Frontal cortex (tissue), 4 donors: ENCODE results near the gene CPB1. TPM values are rescaled to one million over a fixed set of nuclear protein-coding genes. Genes with fewer than 3 reads are reported as not detected.

ENCODE experiments used
- DNase-seq, 2 donors: peaks; one replicate each; pipeline ENCODE4 v3.0.0; 2012; ENCODE audit warnings: low spot score in 2 of 2
- FAIRE-seq: peaks from 2 replicates; lab custom pipeline; 2012; peaks lifted over from hg19 to GRCh38; lab: Jason Lieb, UNC
- total RNA-seq: library from RNA; depleted of rRNA; stranded (reverse); fragments of >200 nt; gene quantifications from one replicate; pipeline ENCODE4 v1.2.3, GENCODE V29; 2014
- donor health status: control.
- donor health status: control.
- donor health status: control.

CPB1 gene
- total RNA-seq, 1 donor from 2014 or later = not detected

- FAIRE-seq = no peak
These were observed 50.5 kb downstream of the CPB1 start for GRCh38 chr3:148878095-148878494.

GRCh38 chr3:148879256-148879655, 51.6 kb downstream of the CPB1 start:
- no peak for DNase-seq
- no peak for FAIRE-seq

More at GRCh38 chr3:148878095-148878494, 50.5 kb downstream of the CPB1 start:
- DNase-seq = no peak

DNA sequence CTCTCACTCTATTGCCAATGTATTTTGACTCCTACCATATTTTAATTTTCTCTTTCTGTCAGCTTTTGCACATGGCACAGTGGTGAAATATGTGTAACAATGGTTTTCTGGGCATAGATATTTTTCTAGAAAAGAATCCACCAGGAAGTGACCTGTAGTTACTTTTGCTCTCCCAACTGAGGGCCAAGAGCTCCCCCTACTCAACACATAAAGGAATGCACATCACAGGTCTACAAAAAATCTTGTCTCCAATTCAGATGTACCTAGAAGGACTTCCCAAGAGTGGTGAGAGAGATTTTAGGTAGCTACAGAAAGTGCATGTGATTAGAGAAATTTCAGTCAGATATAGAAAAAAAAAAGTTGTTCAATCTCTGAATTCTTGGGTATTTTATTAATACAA, 53.1 kb downstream of the CPB1 start:
- DNase-seq (no peak), FAIRE-seq (no peak)

DNA sequence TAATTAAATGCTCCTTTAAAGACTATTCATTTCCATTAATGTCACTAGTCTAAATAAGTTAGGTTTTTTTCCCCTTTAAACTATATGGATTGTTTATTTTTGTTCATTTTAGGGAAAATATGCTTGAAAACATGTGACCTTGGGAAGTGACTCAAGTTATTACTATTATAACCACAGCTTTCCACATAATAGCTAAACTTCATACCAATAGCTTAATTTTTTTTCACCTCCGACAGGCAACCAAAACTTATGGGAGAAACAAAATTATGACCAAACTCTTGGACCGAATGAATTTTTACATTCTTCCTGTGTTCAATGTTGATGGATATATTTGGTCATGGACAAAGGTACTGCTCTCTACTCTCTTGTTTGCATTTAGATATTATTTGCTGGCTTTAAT, 53.7 kb downstream of the CPB1 start:
- DNase-seq (no peak), FAIRE-seq (no peak)

DNA sequence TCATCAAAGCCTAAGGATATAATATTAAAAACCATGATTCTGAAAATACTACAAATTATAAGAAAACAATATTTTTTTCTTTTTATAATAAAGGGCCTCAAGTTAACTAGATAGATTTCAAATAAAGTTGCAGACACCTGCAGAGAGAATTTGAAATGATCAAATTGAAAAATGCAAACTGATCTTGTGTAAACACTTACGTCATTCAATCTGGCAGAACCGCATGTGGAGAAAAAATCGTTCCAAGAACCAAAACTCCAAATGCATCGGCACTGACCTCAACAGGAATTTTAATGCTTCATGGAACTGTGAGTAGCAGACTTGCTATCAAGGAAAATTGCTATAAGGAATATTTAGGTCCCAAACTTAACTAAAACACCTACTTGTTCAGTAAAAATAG, 54.7 kb downstream of the CPB1 start:
- DNase-seq = no peak
- no peak for FAIRE-seq

DNA sequence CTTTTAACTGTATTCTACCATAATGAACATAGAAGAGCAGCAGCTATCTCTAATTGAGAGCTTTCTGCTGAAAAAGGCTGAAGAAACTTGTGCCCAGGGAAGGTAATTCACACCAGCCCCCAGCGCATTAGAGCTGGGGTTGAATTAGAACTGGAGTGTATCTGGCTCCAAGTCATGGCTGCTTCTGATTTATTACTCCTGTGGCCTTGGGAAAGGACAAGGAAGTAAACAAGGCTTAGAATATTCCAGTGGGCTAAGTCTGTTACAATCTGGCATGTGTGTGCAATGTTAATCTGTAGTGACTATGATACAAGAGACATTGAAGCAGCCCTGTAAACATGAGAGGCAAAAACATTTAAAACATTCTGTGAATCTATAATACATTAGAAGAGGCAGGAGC, 55.6 kb downstream of the CPB1 start:
- no peak for DNase-seq
- no peak for FAIRE-seq

DNA sequence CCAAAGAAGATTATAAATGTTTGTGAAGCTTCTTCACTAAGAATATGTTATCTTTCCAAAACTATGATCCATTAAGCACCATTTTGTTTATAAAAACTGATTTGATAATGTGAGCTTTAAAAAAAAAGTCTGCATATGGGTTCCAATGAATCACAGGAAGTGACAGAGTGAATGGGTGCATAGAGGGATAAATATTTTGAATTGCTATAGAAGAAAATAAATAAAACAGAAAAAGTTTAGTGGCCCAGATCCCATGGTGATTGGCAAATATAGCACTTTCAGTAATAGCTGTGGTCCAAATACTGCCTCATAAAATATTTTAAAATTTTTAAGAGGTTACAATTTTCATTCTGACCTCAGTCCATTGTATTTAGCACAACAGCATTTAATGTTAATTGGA, 56.6 kb downstream of the CPB1 start:
- DNase-seq (no peak), FAIRE-seq (no peak)

DNA sequence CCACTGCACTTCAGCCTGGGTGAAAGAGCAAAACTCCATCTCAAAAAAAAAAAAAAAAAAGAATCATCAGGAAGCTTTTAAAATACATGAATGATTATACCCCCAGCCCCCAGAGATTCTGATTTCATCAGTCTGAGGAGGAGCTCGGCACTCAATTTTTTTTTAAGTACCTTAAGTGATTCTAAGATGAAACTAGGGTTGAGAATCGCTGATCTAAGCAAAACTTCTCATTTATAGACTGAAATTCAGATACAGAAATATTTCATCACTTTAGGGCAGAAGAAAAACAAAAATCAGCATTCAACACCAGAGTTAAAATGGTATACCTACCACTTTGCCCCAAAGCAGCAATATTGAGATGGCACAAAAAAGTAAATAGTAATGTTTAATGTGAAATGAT, 62.2 kb downstream of the CPB1 start:
- FAIRE-seq = no peak
- DNase-seq = no peak

GRCh38 chr3:148896062-148896461, 68.5 kb downstream of the CPB1 start:
- FAIRE-seq = no peak
- DNase-seq = no peak

DNA sequence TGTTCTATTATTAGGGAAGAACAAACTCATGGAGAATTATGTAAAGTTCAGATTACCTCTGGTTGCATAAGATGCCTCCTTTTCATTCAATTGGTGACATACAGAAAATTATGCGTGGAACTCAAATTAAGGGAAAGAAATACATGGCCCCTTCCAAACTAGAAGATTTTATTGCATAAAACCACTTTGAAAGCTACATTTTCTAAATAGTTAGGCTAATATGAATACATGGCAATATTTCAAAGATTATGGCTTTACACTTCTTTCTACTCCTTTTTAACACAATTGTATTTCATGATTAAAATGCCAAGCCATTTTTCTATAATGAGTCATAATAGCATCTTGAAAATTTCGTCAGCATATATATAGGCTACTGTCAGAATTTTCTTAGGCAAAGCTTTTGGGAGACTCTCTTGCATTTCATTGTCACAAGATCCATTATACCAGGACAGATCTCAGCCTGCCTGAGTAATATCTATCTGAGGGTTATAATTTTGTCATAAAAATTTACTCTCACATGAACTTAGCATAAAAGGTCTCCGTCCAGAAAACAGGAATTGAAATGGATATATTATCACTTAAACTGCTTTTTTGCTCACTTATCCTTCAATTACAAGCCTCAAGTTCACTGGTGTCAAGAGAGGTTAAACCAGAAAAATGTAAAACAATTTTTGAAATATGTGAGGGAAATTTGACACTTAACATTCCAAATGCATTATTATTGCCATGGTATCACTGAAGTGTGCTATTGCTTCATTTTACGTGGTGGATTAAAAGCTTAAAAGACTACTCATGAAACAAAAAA, 74.6 kb downstream of the CPB1 start:
- FAIRE-seq (no peak), DNase-seq (no peak)

DNA sequence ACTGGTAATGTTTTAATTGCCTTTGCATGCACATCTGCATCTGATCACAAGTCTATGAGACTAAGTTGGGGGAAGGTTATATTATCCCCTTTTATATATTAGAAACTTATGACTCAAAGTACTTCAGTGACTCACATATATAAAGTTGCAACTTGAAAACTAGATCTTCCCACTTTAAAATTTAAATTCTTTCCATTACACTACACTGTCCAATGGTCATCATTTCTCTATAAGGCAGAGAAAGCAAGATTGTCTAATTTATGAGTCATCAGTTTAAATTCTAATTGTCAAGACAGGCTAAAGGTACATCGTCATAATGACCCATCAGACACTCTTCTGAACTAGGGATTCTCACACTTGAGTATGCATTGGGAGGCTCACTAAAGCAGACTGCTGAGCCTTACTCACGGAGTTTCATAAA, 75.4 kb downstream of the CPB1 start:
- no peak for DNase-seq
- no peak for FAIRE-seq

DNA sequence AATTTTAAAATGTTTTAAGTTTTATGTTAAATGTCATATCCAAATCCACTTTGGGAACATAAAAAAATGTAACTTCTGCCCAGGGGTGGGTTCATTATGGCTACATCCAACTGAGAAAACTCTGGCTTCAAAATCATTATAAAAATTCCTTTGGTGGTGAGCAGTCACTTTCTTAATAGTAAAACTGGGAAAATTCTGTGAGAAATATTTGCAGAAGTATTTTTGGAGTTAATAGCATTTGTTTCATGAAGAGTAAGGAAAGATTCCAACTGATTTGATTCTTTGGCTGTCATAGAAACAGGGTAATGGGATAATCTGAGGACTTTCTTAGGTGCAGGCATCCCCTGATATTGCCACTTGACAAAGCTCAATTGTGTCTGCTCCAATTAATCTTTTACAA, 76.3 kb downstream of the CPB1 start:
- FAIRE-seq (no peak), DNase-seq (no peak)

DNA sequence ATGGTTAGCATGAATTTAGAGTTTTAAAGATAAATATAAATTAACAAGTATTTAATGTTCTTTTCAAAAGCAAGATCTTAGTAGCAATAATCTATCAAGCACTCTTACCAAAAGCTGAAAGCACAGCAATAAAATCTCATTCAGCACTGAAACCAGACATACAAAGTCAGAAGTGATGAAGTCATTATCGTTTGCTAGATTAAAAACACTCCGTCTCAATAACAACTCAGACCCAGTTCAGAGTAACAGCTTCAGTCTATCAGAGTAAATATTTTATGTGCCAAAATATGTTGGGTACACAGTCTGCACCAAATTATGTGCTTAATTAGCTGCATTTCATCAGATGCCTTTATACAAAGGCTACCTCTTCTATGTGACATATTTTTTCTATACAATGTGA, 79.1 kb downstream of the CPB1 start:
- FAIRE-seq = no peak
- DNase-seq = no peak

Other genes with a start within 250 kb of the CPB1 start
- 0.41 TPM for gene AGTR1, start 129.9 kb upstream of the CPB1 start, total RNA-seq
- not detected for gene CPA3, start 37.5 kb downstream of the CPB1 start, total RNA-seq
- gene GYG1, start 163.7 kb downstream of the CPB1 start, total RNA-seq = 6.9 TPM